ENCODE measurements around the gene COL20A1. TPM values are rescaled to one million over a fixed set of nuclear protein-coding genes. Genes with fewer than 3 reads are reported as not detected.
A peak's percentile ranks its signal among the peaks of the same experiment; 100 is the strongest.

The COL20A1 gene
- polyA plus RNA-seq, 2 of the 4 experiments (the other 2 are of a cell fraction), result 0.21 to 0.93 TPM

DNA sequence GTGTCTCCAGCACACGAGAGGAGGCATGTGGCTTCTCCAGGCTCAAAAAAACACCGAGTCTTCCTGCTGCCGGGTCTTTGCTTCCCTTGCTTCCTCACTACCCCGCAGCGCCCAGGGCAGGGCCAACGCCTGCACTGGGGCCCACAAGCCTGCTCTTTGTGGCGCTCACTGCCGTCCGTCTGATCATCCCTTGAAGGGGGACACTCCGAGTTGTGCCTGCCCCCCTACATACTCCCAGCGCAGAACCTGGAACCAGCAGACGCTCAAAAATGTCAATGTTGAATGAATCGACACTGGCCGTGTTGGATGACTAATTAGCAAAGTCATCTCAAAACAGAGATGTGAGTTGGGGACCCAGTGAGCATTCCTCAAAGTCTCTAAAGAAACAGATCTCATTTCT is 28.5 kb upstream of the COL20A1 start:
- CTCF ChIA-PET, result interaction anchor here (1.1 to 3.7 kb wide), 2 partner anchors 41 to 44 kb away, joined by 3 to 22 read pairs; no protein-coding TSS in a partner anchor
- POLR2A ChIA-PET, result no interaction called here
- no peak for ATAC-seq
- no peak for FAIRE-seq
- Histone ChIP-seq H3K9me3 (no peaks in the 10 kb centered on the region), H3K4me3 (no peak overlapping the region), H3K4me1 (peaks cover 12% of the 10 kb centered on the region; the same call in 1 of the 3 replicates), H3K27ac (0 out of 6 replicates have a peak overlapping the region, but pooled peaks of 1 of the 2 experiments have one; percentile 36), H3K4me2 (no peak overlapping the region)
- whole genome bisulfite sequencing (ENCODE audit: missing lambda C conversion rate), result 56% methylated on average over 14 of the region's 14 CpGs
- TF ChIP-seq HOXB13 (CRISPR knock-in tag; IDR thresholded peaks at IDR 0.05; ENCODE audit: low read depth) (no peak), ZSCAN20 (CRISPR knock-in tag; IDR thresholded peaks at IDR 0.05) (no peak), PHF8 (IDR thresholded peaks at IDR 0.05; ENCODE audit: borderline replicate concordance, low read depth) (no peak), FOSB (CRISPR knock-in tag; IDR thresholded peaks at IDR 0.05) (no peak), MYC (IDR thresholded peaks at IDR 0.05; ENCODE audit: borderline replicate concordance, low read length) (no peak), NPAS2 (CRISPR knock-in tag; IDR thresholded peaks at IDR 0.05; ENCODE audit: borderline replicate concordance) (no peak), JUNB (IDR thresholded peaks at IDR 0.05) (no peak), ZC3H11A (IDR thresholded peaks at IDR 0.05) (no peak), HEYL (CRISPR knock-in tag; IDR thresholded peaks at IDR 0.05) (no peak), KDM1A (IDR thresholded peaks at IDR 0.05; ENCODE audit: low read depth) (no peak), SREBF2 (IDR thresholded peaks at IDR 0.05) (no peak), RCOR1 (IDR thresholded peaks at IDR 0.05; ENCODE audit: low read depth, low read length) (no peak), RAD21 (conservative IDR thresholded peaks at IDR 0.05 in 1 of 2, IDR thresholded peaks at IDR 0.05 in 1 of 2) (no peak), TFCP2L1 (CRISPR knock-in tag; IDR thresholded peaks at IDR 0.05) (no peak), RFX5 (IDR thresholded peaks at IDR 0.05) (no peak), HMGXB4 (CRISPR knock-in tag; IDR thresholded peaks at IDR 0.05; ENCODE audit: borderline replicate concordance) (no peak), RARB (CRISPR knock-in tag; IDR thresholded peaks at IDR 0.05) (no peak), TP53 (CRISPR knock-in tag; IDR thresholded peaks at IDR 0.05) (no peak), MAFK (IDR thresholded peaks at IDR 0.05; ENCODE audit: partially characterized antibody) (no peak)
- DNase-seq (ENCODE audit: low read depth in 1 of 2, low spot score in 1 of 2), result no peak

GRCh38 chr20:63265891-63266515 is 27.0 kb upstream of the COL20A1 start:
- Histone ChIP-seq H3K4me2 (no peak overlapping the region), H3K27ac (no peak overlapping the region), H3K9me3 (no peaks in the 10 kb centered on the region), H3K4me3 (no peak overlapping the region), H3K4me1 (peaks cover 11% of the 10 kb centered on the region; the same call in 1 of the 3 replicates)
- no peak for TF ChIP-seq RFX5 (IDR thresholded peaks at IDR 0.05)
- no peak for TF ChIP-seq KDM1A (IDR thresholded peaks at IDR 0.05; ENCODE audit: low read depth)
- TF ChIP-seq NFE2L2 (conservative IDR thresholded peaks at IDR 0.05; ENCODE audit: low read length), result no peak
- TF ChIP-seq FOXS1 (CRISPR knock-in tag; IDR thresholded peaks at IDR 0.05), result no peak
- no peak for TF ChIP-seq TP53 (CRISPR knock-in tag; IDR thresholded peaks at IDR 0.05)
- TF ChIP-seq FOSL2 (IDR thresholded peaks at IDR 0.05), result no peak
- no peak for TF ChIP-seq FOSL2 (CRISPR knock-in tag; IDR thresholded peaks at IDR 0.05)
- TF ChIP-seq, protein P1, sequence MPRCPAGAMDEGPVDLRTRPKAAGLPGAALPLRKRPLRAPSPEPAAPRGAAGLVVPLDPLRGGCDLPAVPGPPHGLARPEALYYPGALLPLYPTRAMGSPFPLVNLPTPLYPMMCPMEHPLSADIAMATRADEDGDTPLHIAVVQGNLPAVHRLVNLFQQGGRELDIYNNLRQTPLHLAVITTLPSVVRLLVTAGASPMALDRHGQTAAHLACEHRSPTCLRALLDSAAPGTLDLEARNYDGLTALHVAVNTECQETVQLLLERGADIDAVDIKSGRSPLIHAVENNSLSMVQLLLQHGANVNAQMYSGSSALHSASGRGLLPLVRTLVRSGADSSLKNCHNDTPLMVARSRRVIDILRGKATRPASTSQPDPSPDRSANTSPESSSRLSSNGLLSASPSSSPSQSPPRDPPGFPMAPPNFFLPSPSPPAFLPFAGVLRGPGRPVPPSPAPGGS (IDR thresholded peaks at IDR 0.05), result no peak
- TF ChIP-seq ZSCAN20 (CRISPR knock-in tag; IDR thresholded peaks at IDR 0.05), result no peak
- no peak for TF ChIP-seq MAX (IDR thresholded peaks at IDR 0.05)
- no peak for TF ChIP-seq MAZ (IDR thresholded peaks at IDR 0.05; ENCODE audit: borderline replicate concordance, low read depth, low read length)
- no peak for FAIRE-seq
- no peak for DNase-seq (ENCODE audit: low read depth in 1 of 2, low spot score in 1 of 2)
- CTCF ChIA-PET, result interaction anchor here (0.5 to 3.7 kb wide), 3 partner anchors 21 to 207 kb away, joined by 3 to 22 read pairs (median 4); no protein-coding TSS in a partner anchor
- POLR2A ChIA-PET, result no interaction called here
- ATAC-seq, result no peak
- WGBS (ENCODE audit: missing lambda C conversion rate), result 75% methylated on average over 12 of the region's 12 CpGs

All from A549 (cell line).